KBM-7 (cell line): ENCODE results near the gene EPG5.
A peak's percentile ranks its signal among the peaks of the same experiment; 100 is the strongest.

Source experiments
- DNase-seq: peaks from one replicate; pipeline ENCODE4 v3.0.0-alpha.2; 2015
- in situ Hi-C: fragments of 300-500 bp; cut with MboI; formaldehyde crosslinking; loops from 2 replicates; pipeline ENCODE4 v1.14.3; 2020; ENCODE audit warnings: low sequenced_read_pairs, low pct_unique_long_range_greater_than_20kb, mixed read lengths

The EPG5 gene

GRCh38 chr18:45930963-45931362 is 36.2 kb downstream of the EPG5 start:
- in situ Hi-C loops, result no loop called here
- no peak for DNase-seq

GRCh38 chr18:45926691-45927090 is 40.4 kb downstream of the EPG5 start:
- in situ Hi-C loops, result no loop called here
- DNase-seq, result no peak

DNA sequence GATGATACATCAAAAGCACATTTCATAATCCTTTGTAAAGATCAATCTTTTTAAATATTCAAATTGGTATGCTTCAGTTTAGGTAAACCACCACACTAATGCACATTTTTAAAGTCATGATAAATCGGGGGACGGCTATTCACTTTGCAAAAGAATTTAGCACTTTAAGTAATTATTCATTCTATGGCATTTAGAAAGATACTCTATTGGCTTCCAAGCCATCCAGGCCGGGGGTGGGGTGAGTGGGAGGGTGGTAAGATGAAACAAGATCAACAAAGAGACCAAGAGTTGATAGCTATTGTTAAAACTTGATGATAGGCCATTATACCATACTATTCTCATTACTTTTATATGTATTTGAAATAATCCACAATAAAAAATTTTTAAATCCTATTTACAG is 41.0 kb downstream of the EPG5 start:
- in situ Hi-C loops, result no loop called here
- DNase-seq, result no peak

- DNase-seq, result no peak
- in situ Hi-C loops, result no loop called here
These were observed 44.0 kb downstream of the EPG5 start for GRCh38 chr18:45923138-45923537.

DNA sequence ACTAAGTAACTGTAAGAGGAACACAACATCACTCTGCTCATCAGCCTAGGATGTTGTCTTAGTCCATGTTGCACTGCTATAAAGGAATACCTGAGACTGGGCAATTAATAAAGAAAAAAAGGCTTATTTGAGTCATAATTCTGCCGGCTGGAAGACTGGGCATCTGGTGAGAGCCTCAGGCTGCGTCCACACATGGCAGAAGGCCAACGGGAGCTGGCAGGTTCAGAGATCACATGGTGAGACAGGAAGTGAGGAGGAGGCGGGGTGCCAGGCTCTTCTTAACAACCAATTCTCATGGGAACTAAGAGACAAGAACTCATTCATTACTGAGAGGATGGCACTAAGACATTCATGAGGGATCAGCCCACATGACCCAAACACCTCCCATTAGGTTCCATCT is 46.8 kb downstream of the EPG5 start:
- DNase-seq, result no peak
- in situ Hi-C loops, result no loop called here

GRCh38 chr18:45916302-45916701 is 50.8 kb downstream of the EPG5 start:
- in situ Hi-C loops, result no loop called here

GRCh38 chr18:45913276-45913675 is 53.9 kb downstream of the EPG5 start:
- DNase-seq, result no peak
- in situ Hi-C loops, result no loop called here

More at GRCh38 chr18:45916302-45916701, 50.8 kb downstream of the EPG5 start:
- DNase-seq, result no peak

DNA sequence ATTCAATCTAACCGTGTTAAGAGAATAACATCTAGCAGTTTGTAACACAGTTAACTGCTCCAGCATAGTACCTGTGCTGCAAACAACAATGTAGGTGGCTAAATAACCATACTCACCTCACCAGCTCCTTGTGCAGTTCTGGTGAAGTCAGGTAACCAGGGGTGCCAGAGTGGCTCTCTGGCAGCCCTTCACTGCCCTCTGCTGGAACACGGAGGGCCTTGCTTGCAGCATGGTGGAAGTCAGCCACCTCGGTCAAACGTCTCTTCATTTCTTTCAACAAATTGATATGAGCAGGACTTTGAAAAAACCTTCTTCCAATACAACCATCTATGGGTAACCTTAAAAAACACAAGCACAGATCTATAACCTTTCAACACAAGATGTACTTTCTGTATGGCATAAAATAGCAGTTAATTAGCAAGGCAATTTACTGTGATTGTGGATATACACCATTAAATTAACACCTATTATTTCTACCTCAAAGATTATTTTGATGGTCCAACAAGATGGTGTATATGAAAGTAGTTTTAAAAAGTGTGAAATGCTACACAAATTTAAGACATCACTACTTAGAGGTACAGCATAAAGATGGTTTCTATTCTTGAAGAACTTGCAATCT is 56.6 kb downstream of the EPG5 start:
- in situ Hi-C loops, result no loop called here
- peak; percentile 57 for DNase-seq

DNA sequence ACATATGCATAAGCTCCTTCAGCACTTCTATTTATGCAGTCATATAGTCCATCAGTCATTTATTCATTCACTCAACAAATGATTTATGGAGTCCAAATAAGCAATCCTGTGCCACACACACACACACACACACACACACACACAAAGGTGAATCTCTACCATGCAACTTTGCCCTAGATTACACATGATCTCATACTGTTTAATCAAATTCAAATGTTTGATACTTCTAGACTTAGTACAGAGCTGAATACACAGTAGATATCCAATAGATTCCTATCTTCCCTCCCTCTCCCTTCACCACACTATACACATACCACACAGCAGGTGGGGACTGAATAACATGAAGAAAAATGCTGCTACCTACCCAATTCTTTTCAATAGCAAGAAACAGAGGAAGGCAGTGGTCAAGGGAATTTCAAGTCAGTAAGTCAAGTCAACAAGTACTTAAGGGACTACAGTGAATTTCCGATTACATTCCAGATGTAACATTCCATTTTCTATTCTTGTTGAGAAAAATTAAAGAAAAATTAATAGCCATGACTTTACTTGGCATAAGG is 65.4 kb downstream of the EPG5 start:
- in situ Hi-C loops, result no loop called here
- DNase-seq, result no peak

DNA sequence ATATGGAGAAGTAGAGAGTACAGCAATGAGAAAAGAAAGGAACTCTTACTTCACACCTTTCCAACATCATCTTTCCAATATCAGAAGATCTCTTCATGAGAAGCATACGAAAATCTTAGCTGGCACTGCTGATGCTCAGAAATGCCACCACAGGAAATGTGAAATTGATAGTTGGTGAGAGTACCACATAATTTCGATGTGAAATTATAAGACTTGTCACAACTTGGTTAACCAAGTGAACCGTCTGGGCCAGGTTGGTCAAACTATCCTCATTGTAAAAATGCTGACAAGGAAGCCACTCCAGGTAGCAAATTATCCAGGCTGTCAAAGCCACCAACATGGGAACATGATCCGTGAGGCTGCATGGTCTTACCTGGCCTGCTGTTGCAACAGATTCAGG is 66.5 kb downstream of the EPG5 start:
- in situ Hi-C loops, result no loop called here
- DNase-seq, result no peak

GRCh38 chr18:45896991-45897390 is 70.1 kb downstream of the EPG5 start:
- no peak for DNase-seq
- in situ Hi-C loops, result no loop called here

DNA sequence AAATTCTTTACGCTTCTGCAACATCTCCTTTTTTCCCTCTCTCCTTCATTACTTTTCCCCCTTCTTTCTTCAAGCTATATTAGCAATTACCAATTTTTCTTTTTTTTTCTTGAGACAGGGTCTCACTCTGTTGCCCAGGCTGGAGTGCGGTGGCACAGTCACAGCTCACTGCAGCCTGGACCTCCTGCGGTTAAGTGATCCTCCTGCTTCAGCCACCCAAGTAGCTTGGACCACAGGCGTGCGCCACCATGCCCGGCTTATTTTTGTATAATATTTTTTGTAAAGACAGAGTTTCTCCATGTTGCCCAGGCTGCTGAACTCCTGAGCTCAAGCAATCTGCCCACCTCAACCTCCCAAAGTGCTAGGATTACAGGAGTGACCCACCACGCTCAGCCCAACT is 70.7 kb downstream of the EPG5 start:
- in situ Hi-C loops, result no loop called here
- no peak for DNase-seq

GRCh38 chr18:45895339-45895738 is 71.8 kb downstream of the EPG5 start:
- DNase-seq, result no peak
- in situ Hi-C loops, result no loop called here

- DNase-seq, result no peak
- in situ Hi-C loops, result no loop called here
These were observed 72.3 kb downstream of the EPG5 start for GRCh38 chr18:45894818-45895217.

DNA sequence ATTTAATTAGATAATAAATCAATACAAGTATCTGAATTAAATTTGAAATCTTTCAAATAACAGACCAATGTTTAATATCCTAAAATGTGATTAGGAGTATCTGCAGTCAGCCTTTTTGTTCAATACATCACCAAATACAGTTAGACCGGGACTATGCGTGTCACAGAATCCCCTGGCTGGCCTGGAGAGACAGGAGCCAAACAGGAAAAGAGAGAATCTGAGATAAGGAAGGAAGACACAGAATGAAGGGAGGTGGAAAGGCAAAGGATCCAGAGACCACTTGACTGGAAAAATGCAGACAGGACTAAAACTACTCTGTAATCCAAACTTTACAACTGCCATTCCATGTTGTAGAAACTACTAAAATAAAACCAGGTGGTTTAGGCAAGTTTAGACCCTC is 75.3 kb downstream of the EPG5 start:
- in situ Hi-C loops, result no loop called here
- DNase-seq, result no peak

- no peak for DNase-seq
- in situ Hi-C loops, result no loop called here
These were observed 76.5 kb downstream of the EPG5 start for GRCh38 chr18:45890606-45891005.

DNA sequence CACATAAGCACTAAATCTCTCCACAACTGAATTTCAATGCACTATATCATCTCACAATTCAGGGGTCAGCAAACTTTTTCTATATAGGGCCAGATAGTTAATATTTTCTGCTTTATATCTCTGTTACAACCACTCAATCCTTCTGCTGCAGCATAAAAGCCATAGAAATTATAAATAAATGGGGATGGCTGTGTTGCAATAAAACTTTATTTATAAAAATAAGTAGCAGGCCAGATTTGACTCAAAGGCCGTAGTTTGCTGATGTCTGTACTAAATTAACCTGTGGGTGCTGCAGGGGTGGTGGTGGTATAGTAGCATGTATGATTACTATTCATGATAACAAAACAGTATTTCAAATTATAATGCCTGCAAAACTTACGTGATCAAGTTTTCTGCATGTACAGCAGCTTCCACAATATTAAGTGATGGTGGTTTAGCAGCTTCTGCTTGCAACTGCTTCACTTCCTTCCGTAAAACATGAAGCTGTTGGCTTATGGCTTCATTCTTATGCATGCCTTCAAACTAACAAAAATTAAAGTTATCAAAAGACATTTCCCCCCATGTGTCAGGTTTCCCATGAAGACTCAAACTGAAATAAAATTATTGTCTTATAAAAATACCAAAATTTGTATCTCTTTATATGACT is 77.6 kb downstream of the EPG5 start:
- in situ Hi-C loops, result no loop called here
- no peak for DNase-seq

DNA sequence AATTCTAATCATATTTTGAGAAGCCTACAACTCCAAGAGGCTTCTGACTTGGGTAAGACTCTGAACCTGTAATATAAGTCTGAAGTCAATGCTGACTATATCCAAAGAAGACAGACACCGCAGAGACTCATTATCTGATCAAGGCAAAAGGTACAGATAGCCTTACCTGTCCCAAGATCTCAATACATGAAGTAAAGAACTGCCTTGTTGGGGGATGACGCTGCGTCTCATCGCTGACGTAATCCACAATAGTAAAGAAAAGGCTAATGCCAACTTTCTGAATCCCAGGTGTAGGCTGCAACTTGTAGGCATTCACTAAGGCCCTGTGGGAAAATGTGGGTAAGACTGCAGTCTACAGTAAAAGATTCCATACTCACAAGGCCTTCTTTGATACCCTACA is 79.5 kb downstream of the EPG5 start:
- in situ Hi-C loops, result no loop called here

GRCh38 chr18:45880876-45881558 is 86.1 kb downstream of the EPG5 start:
- no peak for DNase-seq
- in situ Hi-C loops, result no loop called here

More for the DNA sequence above, 79.5 kb downstream of the EPG5 start:
- DNase-seq, result no peak
